Activated CD8-positive, alpha-beta T cell treated with anti-CD3 and anti-CD28 coated beads for 36 hours (primary cell): Measurements from ENCODE around the gene SEMA4A. TPM values are rescaled to one million over a fixed set of nuclear protein-coding genes. Genes with fewer than 3 reads are reported as not detected.
"Not testable (repeated sequence)": the region's sequence is repeated elsewhere in the genome, so short reads cannot be mapped to it uniquely, and the experiment has no call there.

ENCODE experiments used
- ATAC-seq: fragments of 200-7000 bp; cut with Tn5 transposase; one replicate; pipeline ENCODE4 v1.10.0; 2021; ENCODE audit warnings: mild to moderate bottlenecking, moderate library complexity
- CTCF ChIA-PET: fragments of 350-600 bp; sonication (Branson Sonifier 250); formaldehyde crosslinking; loops from one replicate; lab custom pipeline; 2021; ENCODE audit warnings: antibody characterized with exemption; lab: Charles Lee
- POLR2A ChIA-PET: fragments of 350-600 bp; sonication (Branson Sonifier 250); formaldehyde crosslinking; loops from one replicate; lab custom pipeline; 2021; ENCODE audit warnings: antibody characterized with exemption; lab: Charles Lee
- DNase-seq: peaks from one replicate; pipeline ENCODE4 v3.0.0-alpha.2; 2020
- H3K27ac Mint-ChIP-seq: one replicate; pipeline ENCODE4 v1.8.0; 2021; ENCODE audit warnings: mild to moderate bottlenecking, mixed read lengths
- H3K27me3 Mint-ChIP-seq: one replicate; pipeline ENCODE4 v1.8.0; 2021; ENCODE audit warnings: mixed read lengths
- H3K36me3 Mint-ChIP-seq: one replicate; pipeline ENCODE4 v1.8.0; 2021; ENCODE audit warnings: low read depth, mixed read lengths
- H3K4me1 Mint-ChIP-seq: one replicate; pipeline ENCODE4 v1.8.0; 2021; ENCODE audit warnings: low read depth, mixed read lengths
- H3K4me3 Mint-ChIP-seq: one replicate; pipeline ENCODE4 v1.8.0; 2021; ENCODE audit warnings: mild to moderate bottlenecking, moderate library complexity, mixed read lengths
- H3K9me3 Mint-ChIP-seq: one replicate; pipeline ENCODE4 v1.8.0; 2021; ENCODE audit warnings: mixed read lengths
- CTCF ChIP-seq: fragments of 200-600 bp; IDR thresholded peaks from one replicate; pipeline ENCODE4 v1.8.0; 2022; ENCODE audit warnings: antibody characterized with exemption, mild to moderate bottlenecking
- intact Hi-C: fragments of 100-400 bp; cut with micrococcal nuclease; formaldehyde crosslinking; loops from one replicate; pipeline ENCODE4 v1.10.0; 2022
- total RNA-seq, 2 experiments: library from RNA; stranded (reverse); gene quantifications; one replicate each; pipeline ENCODE4 v1.2.3, GENCODE V29; 2021

Gene SEMA4A
- total RNA-seq, 2 experiments from 2014 or later: 23.8 to 24.7 TPM

- POLR2A ChIA-PET: interaction anchor here (0.7 to 1.0 kb wide), 3 partner anchors 10 to 64 kb away, joined by 3 to 4 read pairs (median 3); no protein-coding TSS in a partner anchor
- CTCF ChIA-PET: interaction anchor here (0.9 to 2.5 kb wide), 8 partner anchors 8 to 82 kb away, joined by 3 to 11 read pairs (median 4); no protein-coding TSS in a partner anchor
- H3K4me1 Mint-ChIP-seq: peaks cover 21% of the 10 kb centered on the region
- H3K9me3 Mint-ChIP-seq: no peaks in the 10 kb centered on the region
- TF ChIP-seq CTCF: no peak
- DNase-seq: no peak
- no peak overlapping the region for H3K27ac Mint-ChIP-seq
- intact Hi-C loops: no loop called here
- no peaks in the 10 kb centered on the region for H3K27me3 Mint-ChIP-seq
- H3K36me3 Mint-ChIP-seq: peaks cover 5% of the 10 kb centered on the region
- H3K4me3 Mint-ChIP-seq: no peak overlapping the region
- ATAC-seq: peak; percentile 20
These were observed 19.5 kb downstream of the SEMA4A start for GRCh38 chr1:156172696-156173470.

GRCh38 chr1:156176610-156177210 is 23.3 kb downstream of the SEMA4A start:
- DNase-seq: no peak
- Mint-ChIP-seq H3K27ac (no peak overlapping the region), H3K4me3 (no peak overlapping the region), H3K9me3 (no peaks in the 10 kb centered on the region), H3K27me3 (no peaks in the 10 kb centered on the region), H3K4me1 (peaks cover 28% of the 10 kb centered on the region), H3K36me3 (peaks cover 7% of the 10 kb centered on the region)
- no peak for ATAC-seq
- ChIA-PET CTCF (interaction anchor here (1.3 kb wide), 1 partner anchor 24 kb away, joined by 3 read pairs; no protein-coding TSS in a partner anchor), POLR2A (interaction anchor here (0.6 to 1.7 kb wide), 7 partner anchors 8 to 254 kb away, joined by 3 to 6 read pairs (median 3); partner anchors contain the start of gene PMF1)
- TF ChIP-seq CTCF: no peak
- intact Hi-C loops: no loop called here

- no peak for TF ChIP-seq CTCF
- Mint-ChIP-seq H3K27me3 (no peaks in the 10 kb centered on the region), H3K9me3 (no peaks in the 10 kb centered on the region), H3K27ac (peak overlapping the region; percentile 55), H3K4me1 (peaks cover 19% of the 10 kb centered on the region), H3K36me3 (peaks cover 6% of the 10 kb centered on the region), H3K4me3 (no peak overlapping the region)
- DNase-seq (no peak), ATAC-seq (peak; percentile 78)
- CTCF ChIA-PET: interaction anchor here (1.4 kb wide), 1 partner anchor 31 kb away, joined by 4 read pairs; no protein-coding TSS in a partner anchor
- intact Hi-C loops: no loop called here
- POLR2A ChIA-PET: interaction anchor here (0.6 to 1.8 kb wide), 3 partner anchors 14 to 35 kb away, joined by 3 to 5 read pairs (median 4); partner anchors contain the start of gene PMF1
These were observed 24.7 kb downstream of the SEMA4A start for GRCh38 chr1:156177919-156178654.

GRCh38 chr1:156180471-156180870 is 27.1 kb downstream of the SEMA4A start:
- POLR2A ChIA-PET: interaction anchor here (1.4 kb wide), 1 partner anchor 16 kb away, joined by 3 read pairs; no protein-coding TSS in a partner anchor
- Mint-ChIP-seq H3K27me3 (no peaks in the 10 kb centered on the region), H3K4me3 (no peak overlapping the region), H3K27ac (no peak overlapping the region), H3K36me3 (peaks cover 6% of the 10 kb centered on the region), H3K4me1 (peaks cover 13% of the 10 kb centered on the region), H3K9me3 (no peaks in the 10 kb centered on the region)
- ATAC-seq: no peak
- CTCF ChIA-PET: interaction anchor here (0.7 kb wide), 1 partner anchor 10 kb away, joined by 3 read pairs; no protein-coding TSS in a partner anchor
- no peak for DNase-seq
- intact Hi-C loops: no loop called here
- no peak for TF ChIP-seq CTCF

GRCh38 chr1:156181391-156181924 is 28.1 kb downstream of the SEMA4A start:
- H3K27me3 Mint-ChIP-seq, POLR2A ChIA-PET, H3K36me3 Mint-ChIP-seq, H3K4me3 Mint-ChIP-seq, H3K9me3 Mint-ChIP-seq, ATAC-seq, H3K27ac Mint-ChIP-seq, CTCF ChIA-PET, intact Hi-C loops, DNase-seq: not testable (repeated sequence)
- peaks cover 13% of the 10 kb centered on the region for H3K4me1 Mint-ChIP-seq

GRCh38 chr1:156182010-156182779 is 28.8 kb downstream of the SEMA4A start:
- CTCF ChIA-PET, H3K9me3 Mint-ChIP-seq, H3K27ac Mint-ChIP-seq, intact Hi-C loops, H3K4me3 Mint-ChIP-seq, H3K36me3 Mint-ChIP-seq, H3K27me3 Mint-ChIP-seq, DNase-seq, ATAC-seq: not testable (repeated sequence)
- H3K4me1 Mint-ChIP-seq: peaks cover 13% of the 10 kb centered on the region
- POLR2A ChIA-PET: interaction anchor here (1.5 to 1.6 kb wide), 2 partner anchors 9 to 11 kb away, joined by 4 read pairs; partner anchors contain the start of gene SLC25A44
